Body of pancreas (tissue), 4 donors: ENCODE measurements around the gene FGF14.

Source experiments
- POLR2A ChIP-seq, 3 donors: fragments of 450-650 bp; IDR thresholded peaks; one replicate each; pipeline ENCODE4 v1.6.1; 2016; ENCODE audit warnings: antibody characterized with exemption in 3 of 3, mild to moderate bottlenecking in 2 of 3
- TF ChIP-seq, protein P1 (sequence below), 7 experiments: fragments of 450-650 bp in 4 of 7; fragments of 200-600 bp in 3 of 7; sonication (generic) in 3 of 7; IDR thresholded peaks; one replicate each; pipeline ENCODE4 v1.5.1; 2016 to 2019; ENCODE audit warnings: antibody characterized with exemption in 7 of 7

DNA sequence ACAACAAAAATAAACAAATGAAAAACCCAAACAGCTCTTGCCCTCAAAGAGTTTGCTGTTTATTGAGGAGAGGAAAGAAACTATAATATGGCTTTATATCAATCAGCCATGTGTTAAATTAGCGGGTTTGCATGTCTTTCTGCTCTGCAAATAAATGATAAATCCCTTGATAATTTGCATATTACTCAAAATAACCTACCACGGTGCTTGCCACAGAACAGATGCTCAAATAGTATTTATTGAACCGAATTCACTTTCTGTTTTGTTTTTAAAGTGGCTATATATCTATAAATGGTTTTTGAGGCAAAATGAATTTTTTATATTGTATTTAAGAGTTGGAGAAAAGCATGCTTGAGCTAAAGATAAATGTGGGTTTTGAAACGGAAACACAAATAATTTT, 521.3 kb downstream of the FGF14 start:
- TF ChIP-seq, protein P1, sequence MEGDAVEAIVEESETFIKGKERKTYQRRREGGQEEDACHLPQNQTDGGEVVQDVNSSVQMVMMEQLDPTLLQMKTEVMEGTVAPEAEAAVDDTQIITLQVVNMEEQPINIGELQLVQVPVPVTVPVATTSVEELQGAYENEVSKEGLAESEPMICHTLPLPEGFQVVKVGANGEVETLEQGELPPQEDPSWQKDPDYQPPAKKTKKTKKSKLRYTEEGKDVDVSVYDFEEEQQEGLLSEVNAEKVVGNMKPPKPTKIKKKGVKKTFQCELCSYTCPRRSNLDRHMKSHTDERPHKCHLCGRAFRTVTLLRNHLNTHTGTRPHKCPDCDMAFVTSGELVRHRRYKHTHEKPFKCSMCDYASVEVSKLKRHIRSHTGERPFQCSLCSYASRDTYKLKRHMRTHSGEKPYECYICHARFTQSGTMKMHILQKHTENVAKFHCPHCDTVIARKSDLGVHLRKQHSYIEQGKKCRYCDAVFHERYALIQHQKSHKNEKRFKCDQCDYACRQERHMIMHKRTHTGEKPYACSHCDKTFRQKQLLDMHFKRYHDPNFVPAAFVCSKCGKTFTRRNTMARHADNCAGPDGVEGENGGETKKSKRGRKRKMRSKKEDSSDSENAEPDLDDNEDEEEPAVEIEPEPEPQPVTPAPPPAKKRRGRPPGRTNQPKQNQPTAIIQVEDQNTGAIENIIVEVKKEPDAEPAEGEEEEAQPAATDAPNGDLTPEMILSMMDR (IDR thresholded peaks at IDR 0.05): no peak
- TF ChIP-seq POLR2A (IDR thresholded peaks at IDR 0.05): no peak
